ENCODE measurements around the gene PHETA1.

DNA sequence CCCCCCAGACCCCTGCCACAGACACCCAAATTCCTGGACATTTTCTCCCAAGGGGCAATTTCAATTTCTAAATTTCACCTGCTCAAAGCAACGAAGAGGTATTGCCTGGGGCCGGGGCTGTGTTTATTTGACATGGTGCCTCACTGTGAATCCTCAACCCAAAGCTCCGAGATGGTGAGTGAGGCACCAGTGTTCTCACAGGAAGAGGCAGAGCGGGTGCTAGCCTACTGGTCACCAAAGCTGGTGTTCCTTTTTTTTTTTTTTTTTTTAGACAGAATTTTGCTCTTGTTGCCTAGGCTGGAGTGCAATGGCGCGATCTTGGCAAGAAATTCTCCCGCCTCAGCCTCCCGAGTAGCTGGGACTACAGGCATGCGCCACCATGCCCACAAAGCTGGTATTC lies 22.0 kb upstream of the PHETA1 start:
- TF ChIP-seq POLR2A (IDR thresholded peaks at IDR 0.05; ENCODE audit: low read depth, low read length) (no peak), POLR2AphosphoS5 (IDR thresholded peaks at IDR 0.05; ENCODE audit: insufficient read depth, low read depth, low read length) (no peak), EZH2 (IDR thresholded peaks at IDR 0.05; ENCODE audit: borderline replicate concordance, low read depth, low read length, severe bottlenecking) (no peak)
- TF ChIP-seq, protein P1, sequence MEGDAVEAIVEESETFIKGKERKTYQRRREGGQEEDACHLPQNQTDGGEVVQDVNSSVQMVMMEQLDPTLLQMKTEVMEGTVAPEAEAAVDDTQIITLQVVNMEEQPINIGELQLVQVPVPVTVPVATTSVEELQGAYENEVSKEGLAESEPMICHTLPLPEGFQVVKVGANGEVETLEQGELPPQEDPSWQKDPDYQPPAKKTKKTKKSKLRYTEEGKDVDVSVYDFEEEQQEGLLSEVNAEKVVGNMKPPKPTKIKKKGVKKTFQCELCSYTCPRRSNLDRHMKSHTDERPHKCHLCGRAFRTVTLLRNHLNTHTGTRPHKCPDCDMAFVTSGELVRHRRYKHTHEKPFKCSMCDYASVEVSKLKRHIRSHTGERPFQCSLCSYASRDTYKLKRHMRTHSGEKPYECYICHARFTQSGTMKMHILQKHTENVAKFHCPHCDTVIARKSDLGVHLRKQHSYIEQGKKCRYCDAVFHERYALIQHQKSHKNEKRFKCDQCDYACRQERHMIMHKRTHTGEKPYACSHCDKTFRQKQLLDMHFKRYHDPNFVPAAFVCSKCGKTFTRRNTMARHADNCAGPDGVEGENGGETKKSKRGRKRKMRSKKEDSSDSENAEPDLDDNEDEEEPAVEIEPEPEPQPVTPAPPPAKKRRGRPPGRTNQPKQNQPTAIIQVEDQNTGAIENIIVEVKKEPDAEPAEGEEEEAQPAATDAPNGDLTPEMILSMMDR (IDR thresholded peaks at IDR 0.05; ENCODE audit: extremely low read depth in 1 of 2, insufficient read depth in 1 of 2, low read depth in 1 of 2, low read length in 2 of 2): no peak
- TF ChIP-seq, protein P2, sequence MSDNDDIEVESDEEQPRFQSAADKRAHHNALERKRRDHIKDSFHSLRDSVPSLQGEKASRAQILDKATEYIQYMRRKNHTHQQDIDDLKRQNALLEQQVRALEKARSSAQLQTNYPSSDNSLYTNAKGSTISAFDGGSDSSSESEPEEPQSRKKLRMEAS (IDR thresholded peaks at IDR 0.05; ENCODE audit: insufficient read depth, insufficient read length): no peak

Data from endothelial cell of umbilical vein (primary cell).